Measurements from ENCODE around the gene DOK4. TPM values are rescaled to one million over a fixed set of nuclear protein-coding genes. Genes with fewer than 3 reads are reported as not detected.

Gene DOK4
- total RNA-seq, 4 donors from 2014 or later = 2.2 to 3.6 (median 2.9) TPM

DNA sequence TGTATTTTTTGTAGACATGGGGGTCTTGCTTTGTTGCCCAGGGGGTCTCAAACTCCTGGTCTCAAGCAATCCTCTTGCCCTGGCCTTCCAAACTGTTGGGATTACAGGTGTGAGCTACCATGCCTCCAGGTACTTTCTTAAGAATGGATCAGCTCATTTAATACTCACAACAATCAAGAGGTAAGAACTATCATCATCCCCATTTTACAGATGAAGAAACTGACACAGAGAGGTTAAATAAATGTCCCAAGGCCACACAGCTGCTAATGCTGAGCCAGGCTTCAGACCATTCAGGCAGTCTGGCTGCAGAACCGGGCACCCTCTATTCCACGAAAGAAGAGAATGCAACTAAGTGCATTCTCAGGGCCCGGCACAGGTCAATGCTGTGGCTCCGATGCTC is 28.1 kb upstream of the DOK4 start:
- Histone ChIP-seq H3K27me3 (no peaks in the 10 kb centered on the region), H3K27ac (peak overlapping the region in 2 of 4 donors; percentile 16 to 19), H3K4me1 (no peaks in the 10 kb centered on the region), H3K36me3 (no peaks in the 10 kb centered on the region), H3K4me3 (no peak overlapping the region), H3K9me3 (no peaks in the 10 kb centered on the region)
- DNase-seq (no peak), ATAC-seq (no peak)
- in situ Hi-C loops (cut with MboI; ENCODE audit: low sequenced_read_pairs in 4 of 4) (loop anchor here in 2 of 4 donors (10.0 kb wide), 2 partner anchors 90 to 210 kb away; no protein-coding TSS in a partner anchor), intact Hi-C loops (cut with DNase I; ENCODE audit: low total_unique reads) (no loop called here)
- TF ChIP-seq POLR2A (IDR thresholded peaks at IDR 0.05) = no peak
- TF ChIP-seq, protein P1, sequence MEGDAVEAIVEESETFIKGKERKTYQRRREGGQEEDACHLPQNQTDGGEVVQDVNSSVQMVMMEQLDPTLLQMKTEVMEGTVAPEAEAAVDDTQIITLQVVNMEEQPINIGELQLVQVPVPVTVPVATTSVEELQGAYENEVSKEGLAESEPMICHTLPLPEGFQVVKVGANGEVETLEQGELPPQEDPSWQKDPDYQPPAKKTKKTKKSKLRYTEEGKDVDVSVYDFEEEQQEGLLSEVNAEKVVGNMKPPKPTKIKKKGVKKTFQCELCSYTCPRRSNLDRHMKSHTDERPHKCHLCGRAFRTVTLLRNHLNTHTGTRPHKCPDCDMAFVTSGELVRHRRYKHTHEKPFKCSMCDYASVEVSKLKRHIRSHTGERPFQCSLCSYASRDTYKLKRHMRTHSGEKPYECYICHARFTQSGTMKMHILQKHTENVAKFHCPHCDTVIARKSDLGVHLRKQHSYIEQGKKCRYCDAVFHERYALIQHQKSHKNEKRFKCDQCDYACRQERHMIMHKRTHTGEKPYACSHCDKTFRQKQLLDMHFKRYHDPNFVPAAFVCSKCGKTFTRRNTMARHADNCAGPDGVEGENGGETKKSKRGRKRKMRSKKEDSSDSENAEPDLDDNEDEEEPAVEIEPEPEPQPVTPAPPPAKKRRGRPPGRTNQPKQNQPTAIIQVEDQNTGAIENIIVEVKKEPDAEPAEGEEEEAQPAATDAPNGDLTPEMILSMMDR (IDR thresholded peaks at IDR 0.05 in 4 of 5, conservative IDR thresholded peaks at IDR 0.05 in 1 of 5) = no peak

DNA sequence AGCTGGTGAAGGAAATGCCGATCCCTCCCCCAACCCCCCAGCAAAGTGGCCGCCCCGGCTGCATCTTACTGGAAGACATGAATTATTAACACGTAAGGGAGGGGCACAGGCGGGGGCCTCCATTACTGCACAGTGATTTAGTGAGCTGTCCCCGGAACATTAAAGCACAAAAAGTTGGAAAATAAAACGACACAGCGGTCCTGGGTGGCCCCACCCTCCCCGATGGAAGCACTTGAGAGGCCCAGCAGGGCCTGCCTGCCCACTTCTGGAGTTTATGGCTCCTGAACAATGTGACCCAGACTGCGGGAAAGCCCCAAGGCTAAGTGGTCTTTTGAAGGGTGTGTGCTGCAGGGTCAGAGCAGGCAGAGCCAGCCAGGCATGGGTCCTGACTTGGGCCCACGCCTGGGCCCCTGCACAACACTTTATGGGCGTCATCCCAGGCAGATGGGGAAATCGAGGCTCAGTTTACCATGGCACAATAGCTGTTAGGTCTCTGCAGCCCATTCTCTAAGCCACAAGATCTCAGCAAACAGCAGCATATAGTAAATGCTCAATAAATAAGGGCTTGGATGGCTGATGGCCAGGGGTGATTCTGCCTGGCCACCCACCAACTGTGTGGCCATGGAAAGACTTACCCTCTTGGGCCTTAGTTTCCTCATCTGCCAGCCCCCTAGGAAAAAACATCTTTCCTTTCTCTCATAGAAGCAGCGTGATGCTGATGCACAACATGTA is 27.2 kb upstream of the DOK4 start:
- no peaks in the 10 kb centered on the region for H3K9me3 ChIP-seq
- H3K4me3 ChIP-seq = no peak overlapping the region
- H3K27me3 ChIP-seq = no peaks in the 10 kb centered on the region
- no peaks in the 10 kb centered on the region for H3K4me1 ChIP-seq
- no peaks in the 10 kb centered on the region for H3K36me3 ChIP-seq
- intact Hi-C loops (cut with DNase I; ENCODE audit: low total_unique reads) (no loop called here), in situ Hi-C loops (cut with MboI; ENCODE audit: low sequenced_read_pairs in 4 of 4) (loop anchor here in 2 of 4 donors (10.0 kb wide), 2 partner anchors 89 to 209 kb away; no protein-coding TSS in a partner anchor)
- no peak overlapping the region for H3K27ac ChIP-seq
- ATAC-seq (no peak), DNase-seq (no peak)
- TF ChIP-seq, protein P1 (IDR thresholded peaks at IDR 0.05 in 4 of 5, conservative IDR thresholded peaks at IDR 0.05 in 1 of 5) = no peak
- no peak for TF ChIP-seq POLR2A (IDR thresholded peaks at IDR 0.05)

DNA sequence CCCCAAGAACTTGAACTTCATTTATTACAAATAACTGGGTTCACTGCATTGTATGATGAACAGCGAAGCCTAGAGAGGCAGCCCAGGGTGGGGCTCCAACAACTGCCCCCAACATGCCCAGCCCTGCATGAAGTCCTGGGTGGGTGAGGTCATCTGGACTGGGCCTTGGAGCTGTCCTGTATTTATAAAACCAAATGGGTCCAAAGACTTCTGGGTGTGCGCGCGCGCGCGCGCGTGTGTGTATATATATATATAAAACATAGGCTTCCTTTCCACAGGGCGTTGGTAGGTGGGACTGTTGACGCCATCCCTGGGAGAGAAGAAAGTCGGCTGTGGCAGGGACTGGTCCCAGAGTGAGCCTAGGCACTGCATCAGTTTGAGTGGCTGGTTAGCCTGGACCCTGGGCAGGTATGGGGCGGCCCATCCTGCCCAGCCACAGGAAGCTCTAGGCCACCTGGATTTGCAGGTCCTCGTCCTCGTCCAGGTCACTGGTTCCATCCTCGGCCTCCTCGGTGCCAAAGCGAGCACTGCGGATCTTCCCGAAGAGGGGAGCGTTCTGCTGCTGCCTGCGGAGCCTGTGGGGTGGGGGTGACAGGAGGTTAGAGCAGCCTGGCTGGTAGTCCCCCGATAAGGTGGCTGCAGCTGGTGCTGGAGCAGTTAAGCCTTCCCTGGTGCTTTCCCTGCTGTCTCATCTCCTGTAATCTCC is 26.2 kb upstream of the DOK4 start:
- in situ Hi-C loops (cut with MboI; ENCODE audit: low sequenced_read_pairs in 4 of 4) = loop anchor here in 2 of 4 donors (10.0 kb wide), 2 partner anchors 88 to 208 kb away; no protein-coding TSS in a partner anchor
- intact Hi-C loops (cut with DNase I; ENCODE audit: low total_unique reads) = no loop called here
- H3K27me3 ChIP-seq = no peaks in the 10 kb centered on the region
- H3K4me1 ChIP-seq = no peaks in the 10 kb centered on the region
- H3K36me3 ChIP-seq = no peaks in the 10 kb centered on the region
- H3K4me3 ChIP-seq = no peak overlapping the region
- TF ChIP-seq, protein P1 (IDR thresholded peaks at IDR 0.05 in 4 of 5, conservative IDR thresholded peaks at IDR 0.05 in 1 of 5) = no peak
- no peak for TF ChIP-seq POLR2A (IDR thresholded peaks at IDR 0.05)
- no peaks in the 10 kb centered on the region for H3K9me3 ChIP-seq
- ATAC-seq (no peak), DNase-seq (no peak)
- no peak overlapping the region for H3K27ac ChIP-seq

DNA sequence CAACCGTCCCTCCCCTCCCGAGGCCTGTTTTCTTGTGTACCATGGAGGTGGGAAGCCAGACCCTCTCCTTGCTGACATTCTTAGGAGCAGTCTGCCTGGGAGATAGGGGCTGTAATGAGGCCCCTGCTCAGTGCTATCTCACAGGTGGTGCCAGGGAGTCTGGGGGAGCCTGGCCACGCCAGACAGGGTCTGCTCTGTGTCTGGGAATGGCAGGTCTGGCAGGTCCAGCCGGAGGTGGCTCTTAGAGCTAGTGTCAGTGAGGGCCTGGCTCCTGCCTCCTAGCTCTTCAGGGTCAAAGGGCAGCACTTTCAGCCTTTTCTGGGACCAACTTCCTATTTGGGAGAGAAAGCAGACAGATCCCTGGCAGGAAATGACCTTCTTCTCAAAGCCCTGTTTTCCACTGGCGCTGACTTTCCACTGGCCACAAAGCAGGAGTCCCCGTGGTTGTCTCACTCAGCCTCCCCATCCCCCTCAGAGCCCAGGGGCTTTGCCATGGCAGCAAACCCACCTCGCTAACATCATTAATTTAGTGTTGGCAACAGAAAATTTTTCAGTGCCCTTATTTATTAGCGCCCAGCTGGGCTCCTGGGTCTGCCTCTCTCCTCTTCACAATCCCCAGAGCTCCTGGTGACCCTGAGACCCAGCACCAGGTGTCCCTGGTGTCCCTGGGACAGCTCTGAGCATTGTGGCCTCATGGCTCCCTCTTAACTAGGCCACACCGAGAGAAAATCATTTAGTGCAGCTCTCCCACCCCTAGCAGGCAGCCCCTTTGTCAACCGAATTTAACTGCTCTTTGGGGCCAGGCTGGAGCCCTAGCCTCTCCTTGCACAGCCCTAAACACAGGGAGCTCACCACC is 24.0 kb upstream of the DOK4 start:
- in situ Hi-C loops (cut with MboI; ENCODE audit: low sequenced_read_pairs in 4 of 4) (loop anchor here in 2 of 4 donors (10.0 kb wide), 2 partner anchors 85 to 205 kb away; no protein-coding TSS in a partner anchor), intact Hi-C loops (cut with DNase I; ENCODE audit: low total_unique reads) (no loop called here)
- H3K4me1 ChIP-seq = no peaks in the 10 kb centered on the region
- H3K4me3 ChIP-seq = no peak overlapping the region
- H3K27ac ChIP-seq = no peak overlapping the region
- ATAC-seq (no peak), DNase-seq (no peak)
- no peaks in the 10 kb centered on the region for H3K27me3 ChIP-seq
- H3K36me3 ChIP-seq = no peaks in the 10 kb centered on the region
- no peaks in the 10 kb centered on the region for H3K9me3 ChIP-seq
- TF ChIP-seq, protein P1 (IDR thresholded peaks at IDR 0.05 in 4 of 5, conservative IDR thresholded peaks at IDR 0.05 in 1 of 5) = no peak
- TF ChIP-seq POLR2A (IDR thresholded peaks at IDR 0.05) = no peak
